Measurements from ENCODE around the gene KMT5B. TPM values are rescaled to one million over a fixed set of nuclear protein-coding genes. Genes with fewer than 3 reads are reported as not detected.

The KMT5B gene
- total and polyA plus RNA-seq, 2 of the 13 experiments (the other 11 are each of a cell fraction or from before 2014, with no cell fraction given), result 17.6 to 23.7 TPM

GRCh38 chr11:68137833-68138232 is 75.3 kb downstream of the KMT5B start (continued):
- TF ChIP-seq ZNF276 (CRISPR knock-in tag; IDR thresholded peaks at IDR 0.05; ENCODE audit: low read depth), result no peak
- no peak; the same call in 1 of the 2 replicates for TF ChIP-seq NR2F6 (IDR thresholded peaks at IDR 0.05)
- peak; percentile 42; the same call in 1 of the 2 replicates for TF ChIP-seq NR2F6 (CRISPR knock-in tag; IDR thresholded peaks at IDR 0.05)
- TF ChIP-seq, protein P1, sequence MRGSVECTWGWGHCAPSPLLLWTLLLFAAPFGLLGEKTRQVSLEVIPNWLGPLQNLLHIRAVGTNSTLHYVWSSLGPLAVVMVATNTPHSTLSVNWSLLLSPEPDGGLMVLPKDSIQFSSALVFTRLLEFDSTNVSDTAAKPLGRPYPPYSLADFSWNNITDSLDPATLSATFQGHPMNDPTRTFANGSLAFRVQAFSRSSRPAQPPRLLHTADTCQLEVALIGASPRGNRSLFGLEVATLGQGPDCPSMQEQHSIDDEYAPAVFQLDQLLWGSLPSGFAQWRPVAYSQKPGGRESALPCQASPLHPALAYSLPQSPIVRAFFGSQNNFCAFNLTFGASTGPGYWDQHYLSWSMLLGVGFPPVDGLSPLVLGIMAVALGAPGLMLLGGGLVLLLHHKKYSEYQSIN (CRISPR knock-in tag; IDR thresholded peaks at IDR 0.05; ENCODE audit: borderline replicate concordance), result no peak
- TF ChIP-seq PAWR (CRISPR knock-in tag; IDR thresholded peaks at IDR 0.05; ENCODE audit: borderline replicate concordance), result no peak
- TF ChIP-seq HMGXB4 (CRISPR knock-in tag; IDR thresholded peaks at IDR 0.05; ENCODE audit: borderline replicate concordance in 1 of 2, low read depth in 1 of 2), result no peak
- TF ChIP-seq CTCF (CRISPR knock-in tag; IDR thresholded peaks at IDR 0.05), result no peak
- TF ChIP-seq ZKSCAN1 (IDR thresholded peaks at IDR 0.05; ENCODE audit: low read length), result no peak
- no peak for TF ChIP-seq BHLHE40 (IDR thresholded peaks at IDR 0.05; ENCODE audit: low read length)
- TF ChIP-seq, protein P2, sequence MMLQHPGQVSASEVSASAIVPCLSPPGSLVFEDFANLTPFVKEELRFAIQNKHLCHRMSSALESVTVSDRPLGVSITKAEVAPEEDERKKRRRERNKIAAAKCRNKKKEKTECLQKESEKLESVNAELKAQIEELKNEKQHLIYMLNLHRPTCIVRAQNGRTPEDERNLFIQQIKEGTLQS (CRISPR knock-in tag; IDR thresholded peaks at IDR 0.05), result no peak
- no peak for TF ChIP-seq HOXA9 (CRISPR knock-in tag; IDR thresholded peaks at IDR 0.05; ENCODE audit: borderline replicate concordance)
- no peak for TF ChIP-seq ARHGAP35 (CRISPR knock-in tag; IDR thresholded peaks at IDR 0.05; ENCODE audit: borderline replicate concordance)
- no peak for TF ChIP-seq ZNF350 (CRISPR knock-in tag; IDR thresholded peaks at IDR 0.05; ENCODE audit: borderline replicate concordance, low read depth)
- no peak for TF ChIP-seq ZNF780A (CRISPR knock-in tag; IDR thresholded peaks at IDR 0.05)
- TF ChIP-seq SYNCRIP (IDR thresholded peaks at IDR 0.05; ENCODE audit: insufficient read depth, low read depth, low read length), result no peak
- TF ChIP-seq GABPA (IDR thresholded peaks at IDR 0.05; ENCODE audit: low read depth, low read length), result no peak
- no peak for TF ChIP-seq GABPA (CRISPR knock-in tag; IDR thresholded peaks at IDR 0.05; ENCODE audit: low read depth)
- TF ChIP-seq KDM1A (CRISPR knock-in tag; IDR thresholded peaks at IDR 0.05), result no peak
- no peak for TF ChIP-seq KDM4B (CRISPR knock-in tag; IDR thresholded peaks at IDR 0.05)
- TF ChIP-seq PTBP1 (IDR thresholded peaks at IDR 0.05; ENCODE audit: low read depth, low read length, poor library complexity, severe bottlenecking), result no peak
- no peak for TF ChIP-seq MAFG (CRISPR knock-in tag; IDR thresholded peaks at IDR 0.05)
- no peak for TF ChIP-seq SOX13 (IDR thresholded peaks at IDR 0.05)
- peak in 1 of 2 experiments; percentile 41; a peak in 1 of 4 replicates for TF ChIP-seq SOX13 (CRISPR knock-in tag; conservative IDR thresholded peaks at IDR 0.05 in 1 of 2, IDR thresholded peaks at IDR 0.05 in 1 of 2)

All from HepG2 (cell line).